GM23248 (cell line): ENCODE results near the gene FBF1.

ENCODE experiments used
- EZH2 ChIP-seq: fragments of 200-600 bp; sonication (generic); IDR thresholded peaks from 2 replicates; pipeline ENCODE4 v1.6.1; 2018; ENCODE audit warnings: antibody characterized with exemption, mild to moderate bottlenecking; ENCODE audit not compliant: insufficient read depth, poor library complexity, severe bottlenecking
- EZH2phosphoT487 ChIP-seq: fragments of 200-600 bp; sonication (generic); IDR thresholded peaks from 2 replicates; pipeline ENCODE4 v1.6.1; 2018; ENCODE audit warnings: antibody characterized with exemption, moderate library complexity, mild to moderate bottlenecking, low read depth; ENCODE audit not compliant: insufficient read depth

DNA sequence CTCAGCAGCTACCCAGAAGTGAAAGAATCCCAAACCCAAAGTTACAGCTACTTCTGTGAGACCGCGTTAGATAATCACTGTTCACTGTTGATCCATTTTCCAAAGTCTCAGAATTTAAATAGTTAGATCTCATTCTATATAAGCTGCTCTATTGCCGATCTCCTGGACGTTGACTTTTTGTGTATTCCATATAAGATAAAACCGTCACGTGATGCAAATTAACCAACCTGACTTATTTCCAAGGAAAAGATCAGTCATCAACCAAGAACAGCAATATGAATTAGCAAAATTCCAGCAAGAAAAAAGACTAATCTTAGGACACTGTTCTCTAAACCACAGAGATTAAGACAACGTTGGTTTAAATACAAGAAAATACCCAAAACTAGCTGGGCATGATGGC, 29.8 kb upstream of the FBF1 start:
- no peak for TF ChIP-seq EZH2
- TF ChIP-seq EZH2phosphoT487, result no peak
